NK-92 (cell line): Measurements from ENCODE around the gene GATD1.

Experiments used
- DNase-seq: peaks from one replicate; lab custom pipeline; 2025; ENCODE audit not compliant: unreplicated experiment; lab: John Stamatoyannopoulos, UW

The GATD1 gene

GRCh38 chr11:796565-797295, 19.4 kb upstream of the GATD1 start:
- no peak for DNase-seq

DNA sequence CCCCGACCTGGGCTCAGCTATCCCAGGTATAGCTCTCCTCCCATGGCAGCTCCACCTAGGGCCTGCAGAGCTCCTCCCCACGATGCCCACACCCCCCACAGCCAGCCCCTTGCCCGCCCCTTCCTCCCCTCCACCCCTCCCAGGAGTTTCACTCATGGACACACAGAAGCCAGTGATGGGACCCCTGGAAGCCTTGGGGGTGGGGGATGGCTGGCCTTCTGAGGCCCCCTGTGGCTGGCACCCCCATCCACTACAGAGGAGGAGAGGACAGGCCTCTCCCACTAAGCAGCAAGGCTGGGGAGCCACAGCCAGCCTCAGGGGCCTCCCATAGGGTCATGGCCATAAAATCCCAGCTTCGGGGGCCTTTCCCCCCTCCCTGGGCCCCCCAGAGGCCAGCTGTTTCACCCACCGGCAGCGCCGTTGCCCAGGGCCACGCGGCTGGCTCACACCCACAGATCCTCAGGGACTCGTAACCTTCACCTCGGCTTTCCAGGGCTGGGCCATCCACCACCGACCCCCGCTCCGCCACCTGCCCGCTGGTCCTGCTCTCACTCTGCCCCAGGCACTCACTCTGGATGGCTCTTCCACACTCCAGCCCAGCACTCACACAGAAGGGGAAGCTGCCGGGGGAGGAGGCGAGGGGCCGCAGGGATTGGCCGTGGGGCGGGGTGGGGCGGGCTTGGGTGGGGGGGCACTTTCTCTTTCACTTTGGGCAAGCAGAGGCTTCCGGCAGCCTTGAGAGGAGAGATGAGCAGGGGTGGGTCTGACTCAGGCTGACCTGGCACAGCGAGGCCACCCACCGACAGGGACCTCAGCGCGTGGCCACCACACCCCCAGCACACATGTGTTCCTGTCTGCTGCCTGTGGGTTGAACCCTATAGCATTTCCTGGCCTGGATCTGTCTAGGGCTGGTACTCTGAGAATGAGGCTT, 18.6 kb upstream of the GATD1 start:
- DNase-seq: peak; percentile 38

DNA sequence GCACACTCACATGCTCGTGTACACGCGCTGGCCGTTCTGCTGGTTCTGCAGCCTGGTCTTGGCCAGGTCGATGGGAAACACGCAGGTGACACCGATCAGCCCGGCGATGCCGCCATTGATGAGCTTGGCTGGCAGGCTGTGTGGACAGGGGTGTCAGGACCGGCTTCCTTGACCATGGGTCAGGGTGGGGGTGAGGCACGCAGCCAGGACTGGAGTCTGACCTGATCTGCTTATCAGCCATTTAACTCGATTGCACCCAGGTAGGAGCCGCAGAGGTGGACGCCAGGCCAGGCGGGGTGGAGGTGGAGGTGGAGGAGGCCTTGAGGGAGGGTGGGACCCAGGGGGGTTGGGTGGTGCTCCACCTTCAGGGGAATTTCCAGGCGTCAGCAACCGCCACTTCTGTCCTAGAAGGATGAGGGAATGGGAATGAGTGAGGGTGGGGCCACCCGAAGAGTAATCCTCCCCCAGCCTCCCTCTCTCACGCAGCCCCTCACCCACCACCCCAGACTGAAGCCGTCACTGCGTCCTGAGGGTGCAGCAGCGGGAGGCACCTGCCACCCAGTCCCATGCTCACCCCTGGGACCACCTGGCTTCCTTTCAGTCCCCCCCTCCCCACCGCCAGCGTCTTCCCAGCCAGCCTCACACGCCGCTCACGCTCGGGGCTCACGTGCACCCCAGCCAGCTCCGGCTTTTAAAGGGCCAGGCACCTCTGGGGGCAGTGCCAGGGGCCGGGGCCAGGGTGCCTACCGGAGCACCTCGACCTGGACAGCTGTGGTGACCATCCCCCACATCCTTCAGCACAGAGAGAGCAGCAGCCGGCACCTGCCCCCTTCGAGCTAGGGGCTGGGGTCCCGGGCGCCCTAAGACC, 17.7 kb upstream of the GATD1 start:
- DNase-seq: no peak

DNA sequence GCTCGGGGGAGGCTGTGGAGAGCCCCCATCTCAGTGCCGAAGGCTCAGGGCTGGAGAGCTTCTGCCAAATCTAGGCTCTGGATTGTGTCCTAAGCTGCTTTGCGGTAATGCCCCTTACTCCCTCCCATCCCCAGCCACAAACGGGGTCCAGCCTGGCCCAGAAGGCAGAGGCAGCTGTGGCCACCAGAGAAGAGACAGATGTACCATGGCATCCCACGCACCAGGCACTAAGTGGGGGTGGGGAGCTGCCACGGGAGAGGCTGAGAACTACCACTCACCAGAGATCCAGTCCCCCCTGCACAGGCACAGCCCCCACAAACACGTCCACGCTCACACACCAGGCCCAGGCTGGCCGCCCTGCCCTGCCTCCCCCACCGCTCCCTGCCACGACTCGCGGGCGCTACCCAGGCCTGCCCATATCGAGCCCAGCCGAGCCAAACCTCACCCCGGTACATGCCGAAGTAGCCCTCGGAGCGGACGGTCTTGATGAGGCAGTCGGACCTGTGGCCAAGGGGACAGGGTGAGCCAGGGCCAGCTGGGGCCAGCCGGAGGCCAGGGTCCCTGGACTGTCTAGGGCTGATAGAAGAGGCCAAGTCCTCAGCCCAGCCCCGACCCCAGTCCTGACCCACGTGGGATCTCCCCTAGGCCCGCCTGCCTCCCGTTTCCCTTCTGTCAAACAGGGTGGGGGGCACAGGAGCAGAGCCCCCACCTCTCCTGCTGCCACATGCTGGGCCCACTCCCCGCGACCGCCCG, 16.9 kb upstream of the GATD1 start:
- DNase-seq: no peak

- no peak for DNase-seq
Measured at GRCh38 chr11:793556-793955, 16.3 kb upstream of the GATD1 start.

- DNase-seq: no peak
Measured at GRCh38 chr11:792873-793272, 15.6 kb upstream of the GATD1 start.

GRCh38 chr11:792535-792821, 15.2 kb upstream of the GATD1 start:
- DNase-seq: no peak

GRCh38 chr11:791658-792534, 14.6 kb upstream of the GATD1 start:
- no peak for DNase-seq

GRCh38 chr11:790721-791564, 13.7 kb upstream of the GATD1 start:
- no peak for DNase-seq

DNA sequence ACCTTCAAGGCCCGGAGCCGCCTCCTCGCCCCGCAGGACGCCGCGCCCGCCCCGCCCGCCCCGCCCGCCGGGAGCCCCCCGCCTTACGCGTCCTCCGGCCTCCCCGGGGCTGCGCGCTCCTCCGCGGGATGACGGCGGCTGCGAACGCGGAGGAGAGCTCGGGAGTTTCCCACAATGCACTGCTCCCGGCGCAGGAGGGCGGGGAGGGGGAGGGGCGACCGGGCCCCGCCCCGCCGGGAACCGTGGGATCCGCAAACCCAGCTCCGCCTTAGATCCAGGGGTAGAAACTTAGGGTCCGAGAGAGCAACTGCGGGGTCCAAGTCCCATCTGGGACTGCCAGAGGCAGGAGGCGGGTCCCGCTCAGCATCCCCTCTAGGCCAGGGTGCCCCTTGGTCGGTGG, 12.7 kb upstream of the GATD1 start, which contains the start of gene CEND1:
CEND1 (minus strand) TSS at position 148 of the 400 bp plus-strand sequence. CDS start 1,514 bp downstream, outside the sequence.
- no peak for DNase-seq

DNA sequence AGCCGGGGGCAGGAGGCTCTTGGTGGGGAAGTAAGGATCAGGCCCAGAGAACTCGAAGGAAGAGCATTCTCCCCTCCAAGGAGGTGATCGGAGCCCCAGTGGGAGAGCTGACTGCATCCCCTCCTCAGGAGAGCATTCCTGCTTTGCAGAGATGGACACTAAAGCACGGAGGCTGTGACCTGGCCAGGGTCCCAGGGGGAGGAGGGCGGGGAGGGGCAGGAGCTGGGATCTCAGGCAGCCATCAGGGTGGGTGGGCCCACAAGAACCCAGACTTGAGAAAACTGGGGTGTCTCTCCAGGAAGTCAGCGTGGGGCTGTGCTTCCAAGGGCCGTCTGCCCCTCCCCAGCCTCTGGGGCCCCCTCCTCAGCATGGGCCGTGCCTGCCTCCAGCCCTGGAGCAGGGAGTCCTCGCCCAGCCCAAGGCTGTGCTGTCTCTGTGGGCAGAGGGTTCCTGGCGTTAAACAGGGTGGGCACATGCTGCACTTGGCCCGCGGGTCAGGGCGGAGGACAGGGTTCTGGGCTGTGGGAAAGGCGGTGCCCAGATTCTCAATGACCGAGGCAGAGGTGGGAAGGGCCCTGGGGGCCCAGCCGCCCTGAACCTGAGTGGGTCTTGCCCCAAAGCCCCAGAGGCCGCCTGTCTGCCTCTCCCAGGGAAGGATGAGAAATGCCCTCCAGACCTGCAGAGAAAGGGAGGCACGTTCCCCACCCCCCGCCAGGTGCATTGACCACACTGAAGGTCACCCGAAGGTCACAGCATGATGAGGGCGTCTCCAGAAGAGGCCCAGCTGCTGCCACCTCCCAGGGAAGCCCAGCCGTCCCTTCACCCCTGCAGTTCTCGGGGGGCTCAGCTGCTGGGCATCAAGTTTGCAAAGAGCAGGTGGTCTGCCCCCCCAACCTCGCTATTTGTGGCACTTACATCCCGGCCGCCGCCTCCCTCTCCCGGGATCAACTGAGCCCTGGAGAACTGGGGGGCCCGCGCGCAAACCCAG, 12.0 kb upstream of the GATD1 start:
- no peak for DNase-seq

DNA sequence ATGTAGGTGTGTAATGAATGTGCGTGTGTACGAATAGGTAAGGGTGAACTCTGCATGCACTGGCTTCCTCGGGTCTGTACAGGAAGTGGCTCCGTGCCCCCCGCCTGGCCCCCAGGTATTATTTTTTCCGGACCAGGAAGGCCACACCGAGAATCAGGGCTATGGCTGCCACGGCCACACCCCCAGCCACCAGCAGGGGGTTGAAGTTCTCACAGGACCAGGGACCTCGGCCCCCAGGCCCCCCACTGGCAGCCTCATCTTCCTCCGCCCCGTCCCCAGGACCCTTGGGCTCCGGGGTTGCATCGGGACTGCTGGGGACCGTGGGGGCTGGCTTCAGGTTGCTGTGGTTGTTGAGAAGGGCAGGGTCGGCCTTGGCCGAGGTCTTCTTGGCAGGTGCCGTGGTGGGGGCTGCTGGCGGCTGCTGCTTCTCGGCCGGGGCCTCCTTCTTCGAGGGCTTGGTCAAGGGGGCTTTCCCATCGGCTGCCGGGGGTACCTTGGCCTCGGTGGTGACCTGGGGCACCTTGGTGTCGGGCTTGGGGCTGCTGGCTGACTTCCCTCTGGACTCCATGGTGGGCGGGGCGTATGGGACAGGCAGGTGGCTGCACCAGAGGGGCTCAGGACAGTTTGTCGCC, 10.8 kb upstream of the GATD1 start:
- no peak for DNase-seq

GRCh38 chr11:787084-787675, 9.9 kb upstream of the GATD1 start:
- DNase-seq: no peak

GRCh38 chr11:786235-787083, 9.2 kb upstream of the GATD1 start:
- DNase-seq: no peak

- DNase-seq: no peak
Measured at GRCh38 chr11:783581-784015, 6.3 kb upstream of the GATD1 start.
